ENCODE results near the gene KCNS3.

The KCNS3 gene, protein sequence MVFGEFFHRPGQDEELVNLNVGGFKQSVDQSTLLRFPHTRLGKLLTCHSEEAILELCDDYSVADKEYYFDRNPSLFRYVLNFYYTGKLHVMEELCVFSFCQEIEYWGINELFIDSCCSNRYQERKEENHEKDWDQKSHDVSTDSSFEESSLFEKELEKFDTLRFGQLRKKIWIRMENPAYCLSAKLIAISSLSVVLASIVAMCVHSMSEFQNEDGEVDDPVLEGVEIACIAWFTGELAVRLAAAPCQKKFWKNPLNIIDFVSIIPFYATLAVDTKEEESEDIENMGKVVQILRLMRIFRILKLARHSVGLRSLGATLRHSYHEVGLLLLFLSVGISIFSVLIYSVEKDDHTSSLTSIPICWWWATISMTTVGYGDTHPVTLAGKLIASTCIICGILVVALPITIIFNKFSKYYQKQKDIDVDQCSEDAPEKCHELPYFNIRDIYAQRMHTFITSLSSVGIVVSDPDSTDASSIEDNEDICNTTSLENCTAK

DNA sequence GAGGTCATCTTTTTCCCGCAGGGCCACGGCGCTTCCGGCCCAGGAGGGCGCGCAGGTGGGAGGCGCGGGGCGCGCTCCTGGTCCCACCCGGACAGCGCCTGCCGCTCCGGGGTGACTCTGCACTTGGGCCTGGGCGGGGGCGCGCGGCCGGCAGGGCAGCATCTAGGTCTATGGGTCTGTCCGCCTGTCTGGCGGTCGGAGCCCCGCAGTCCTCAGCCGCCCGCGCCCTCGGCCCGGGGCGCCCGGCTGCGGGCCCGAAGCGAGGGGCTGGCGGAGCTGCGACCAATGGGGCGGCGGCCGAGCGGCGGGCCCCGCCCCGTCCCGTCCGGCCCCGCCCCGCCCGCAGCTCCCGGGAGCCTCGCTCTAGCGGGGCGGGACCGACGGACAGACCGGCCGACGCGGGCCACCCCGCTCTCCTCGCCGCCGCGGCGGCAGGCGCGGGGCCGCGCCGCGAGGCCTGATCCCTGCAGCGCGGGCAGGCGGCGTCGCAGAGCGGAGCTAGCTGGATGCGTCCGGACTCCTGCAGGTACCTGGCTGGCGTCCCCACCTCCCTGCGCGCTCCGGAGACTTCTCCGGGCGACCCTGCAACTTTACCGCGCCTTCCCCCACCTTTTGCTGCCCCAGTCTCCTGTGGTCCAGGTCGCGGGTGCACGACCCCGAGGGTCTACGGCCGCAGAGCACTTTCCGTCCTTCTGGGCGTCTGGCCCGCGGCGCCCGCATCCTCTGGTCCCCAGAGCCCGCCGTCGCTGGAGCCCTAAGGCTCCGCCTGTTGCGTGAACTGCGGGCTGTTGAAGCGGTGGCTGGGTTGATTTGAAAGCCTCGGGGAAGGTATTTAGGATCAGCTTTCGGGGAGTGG lies at the start of gene KCNS3:
Gene KCNS3, plus strand, starts transcription at position 387 of the 856 bp plus-strand sequence. CDS start 52,342 bp downstream, outside the sequence.
- no peak for DNase-seq

- DNase-seq: peak in 2 of 4 experiments; percentile 4 to 5
Measured at GRCh38 chr2:17830053-17831034, 48.1 kb upstream of the KCNS3 start.

DNA sequence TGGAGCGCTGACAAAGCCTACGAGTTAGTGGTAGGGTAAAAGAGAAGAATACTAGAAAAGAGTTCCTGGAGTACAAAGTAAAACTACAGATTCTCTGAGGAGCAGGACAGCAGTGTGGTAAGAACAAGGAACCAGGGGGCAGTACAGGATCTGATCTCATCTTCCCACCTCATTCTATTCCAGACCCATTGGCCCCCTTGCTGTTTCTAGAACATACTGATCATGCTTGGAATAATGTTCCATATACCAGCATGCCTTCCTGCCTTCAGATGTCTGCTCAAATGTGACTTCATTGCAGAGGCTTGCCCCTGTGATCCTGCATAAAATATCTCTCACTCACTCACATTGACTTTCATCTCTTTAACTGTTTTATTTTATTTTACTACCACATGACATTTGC lies 43.0 kb upstream of the KCNS3 start:
- DNase-seq: no peak

DNA sequence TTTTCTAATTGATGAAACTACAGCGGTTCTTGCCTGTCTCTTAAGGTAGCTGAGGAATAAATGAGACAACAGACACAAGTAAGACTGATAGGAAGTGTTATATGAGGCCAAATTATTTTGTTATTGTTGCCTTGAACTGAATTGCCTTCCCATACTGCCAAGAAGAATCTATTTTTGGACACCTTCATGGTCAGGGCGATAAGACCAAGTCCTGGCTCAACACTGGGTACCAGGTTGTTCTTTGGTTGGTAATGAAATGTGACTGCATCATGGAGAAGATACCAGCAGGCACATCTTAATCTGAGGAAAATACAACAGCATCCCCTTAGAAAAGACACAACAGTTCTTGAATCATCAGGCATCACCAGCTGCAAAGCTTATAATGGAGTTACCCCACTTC lies 38.5 kb upstream of the KCNS3 start:
- no peak for DNase-seq

DNA sequence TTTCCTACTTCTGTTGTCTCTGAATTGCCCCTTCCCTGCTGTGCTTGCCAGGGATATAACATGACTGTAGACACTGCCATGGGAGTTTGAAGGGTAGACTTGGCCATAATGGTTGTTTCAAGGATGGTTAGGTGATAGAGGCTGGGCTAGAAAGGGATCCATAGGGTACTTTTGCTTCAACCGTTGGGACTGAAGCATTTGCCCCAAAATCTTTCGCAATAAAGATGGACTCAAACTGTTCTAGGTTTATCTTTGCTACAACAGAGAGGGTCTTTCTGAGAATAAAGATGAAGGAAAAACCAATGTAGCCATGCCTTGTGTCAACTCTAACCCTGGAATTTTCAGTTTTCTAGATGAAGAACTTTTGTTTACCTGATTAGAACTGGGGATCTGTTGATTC lies 35.0 kb upstream of the KCNS3 start:
- no peak for DNase-seq

- DNase-seq: no peak
Measured at GRCh38 chr2:17845806-17846205, 32.7 kb upstream of the KCNS3 start.

DNA sequence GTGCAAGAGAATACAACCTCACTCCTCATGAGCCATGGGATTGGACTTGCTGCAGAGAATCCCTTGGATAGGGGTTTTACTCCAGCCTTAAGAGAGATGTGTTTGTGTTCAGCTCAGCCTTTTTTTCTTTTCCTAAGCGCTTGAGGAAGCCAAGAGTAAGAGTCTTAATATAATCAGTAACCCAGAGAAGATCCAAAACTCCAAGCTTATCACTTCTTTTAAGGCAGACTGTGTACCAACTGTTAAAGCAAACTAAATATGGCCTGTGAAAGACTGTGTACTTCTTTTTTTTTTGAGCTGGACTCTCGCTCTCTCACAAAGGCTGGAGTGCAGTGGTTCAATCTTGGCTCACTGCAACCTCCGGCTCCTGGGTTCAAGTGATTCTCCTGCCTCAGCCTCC lies 31.8 kb upstream of the KCNS3 start:
- DNase-seq: no peak

GRCh38 chr2:17847236-17847635 lies 31.2 kb upstream of the KCNS3 start:
- no peak for DNase-seq

DNA sequence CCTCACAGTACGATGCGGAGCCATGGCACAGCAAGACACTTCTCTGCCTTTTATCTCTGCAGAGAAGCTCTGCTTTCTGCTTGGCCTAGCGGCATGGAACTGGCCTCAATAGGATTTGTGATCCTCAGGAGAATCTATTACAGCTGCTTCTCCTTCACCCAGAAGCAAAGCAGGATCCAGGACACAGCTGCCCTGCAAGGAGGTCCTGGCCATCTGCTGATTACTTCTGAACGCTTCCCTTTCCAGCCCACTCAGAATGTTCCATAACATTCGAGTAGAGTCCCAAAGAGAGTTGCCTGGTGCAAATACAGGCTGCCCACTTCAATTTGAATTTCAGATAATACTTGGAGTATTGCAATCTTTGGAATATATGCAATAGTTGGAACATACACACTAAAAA lies 29.2 kb upstream of the KCNS3 start:
- no peak for DNase-seq

- DNase-seq: no peak
Measured at GRCh38 chr2:17850151-17850550, 28.3 kb upstream of the KCNS3 start.

DNA sequence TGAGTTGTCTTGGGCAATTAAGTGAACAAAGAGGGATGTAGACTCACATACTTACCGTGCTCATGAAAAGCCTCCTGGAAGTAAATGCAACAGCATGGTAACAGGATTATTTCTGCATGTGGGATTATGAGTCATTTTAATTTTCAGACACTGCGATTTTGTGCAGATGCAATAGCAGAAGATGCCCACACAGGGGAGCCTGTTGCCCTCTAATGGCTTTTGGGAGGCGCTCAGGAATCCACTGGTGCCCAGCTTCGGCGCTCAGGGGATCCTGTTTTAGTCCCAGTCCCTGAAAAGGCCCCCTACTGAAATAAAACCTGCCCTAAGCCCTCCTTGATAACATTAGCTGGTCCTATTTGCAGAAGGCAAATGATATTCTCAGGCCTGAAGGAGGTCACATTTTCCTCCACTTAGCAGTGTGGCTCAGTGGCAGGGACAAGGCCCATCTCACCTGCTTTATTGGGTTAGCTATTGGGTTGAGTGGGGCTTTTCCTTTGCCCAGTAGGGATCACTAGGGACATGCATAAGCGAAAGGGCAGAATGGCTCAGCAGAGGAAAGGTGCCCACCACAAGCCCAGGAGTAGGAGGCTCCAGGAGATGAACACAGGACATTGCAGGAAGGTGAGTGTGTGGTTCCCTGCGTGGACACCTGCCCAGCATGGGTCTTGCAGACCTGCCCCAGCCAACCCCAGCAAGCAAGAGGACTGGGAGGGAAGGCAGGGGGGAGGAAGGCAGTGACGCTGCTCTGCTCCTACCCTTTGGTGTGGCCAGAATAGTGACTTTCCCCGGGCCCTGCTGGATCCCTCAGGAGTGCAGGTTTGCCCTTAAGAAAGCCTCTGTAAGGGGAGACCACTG lies 26.5 kb upstream of the KCNS3 start:
- no peak for DNase-seq

DNA sequence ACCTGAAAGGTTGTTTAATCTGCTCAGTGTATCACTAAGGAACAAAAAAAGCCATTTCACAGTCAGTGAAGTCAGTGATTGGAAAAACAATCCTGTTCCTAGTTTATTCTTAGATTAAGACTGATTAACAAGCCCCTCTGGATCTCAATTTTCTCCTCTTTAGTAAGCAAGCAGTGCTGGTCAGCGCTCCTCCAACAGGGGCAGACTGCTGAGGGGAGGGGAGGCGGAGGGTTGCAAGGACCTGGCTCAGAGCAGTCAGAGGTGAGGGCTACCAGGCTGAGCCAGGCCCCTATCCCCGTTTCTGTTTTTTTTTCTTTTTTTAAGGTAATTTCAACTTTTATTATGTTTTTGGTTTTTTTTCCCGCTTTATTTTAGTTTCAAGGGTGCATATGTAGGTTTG lies 24.7 kb upstream of the KCNS3 start:
- no peak for DNase-seq

- DNase-seq: no peak
Measured at GRCh38 chr2:17857021-17857420, 21.4 kb upstream of the KCNS3 start.

DNA sequence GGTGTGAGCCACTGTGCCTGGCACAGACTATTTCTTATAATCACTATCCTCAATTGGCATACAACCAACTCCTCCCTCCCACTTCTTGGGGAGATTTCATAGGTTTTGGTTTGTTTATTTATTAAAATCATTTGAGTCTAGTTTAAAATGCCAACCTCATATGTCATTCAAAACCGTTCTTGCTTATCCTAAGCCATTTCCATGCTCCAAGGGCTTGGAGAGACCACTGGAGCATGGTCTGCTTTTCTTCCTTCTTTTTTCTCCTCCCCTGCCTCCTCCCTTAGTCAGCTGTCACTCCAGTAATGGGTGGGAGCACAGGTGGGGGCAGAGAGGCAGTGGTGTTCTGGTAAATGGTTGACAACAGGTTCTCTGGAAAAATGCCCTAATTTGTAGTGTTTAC lies 20.4 kb upstream of the KCNS3 start:
- DNase-seq: no peak

DNA sequence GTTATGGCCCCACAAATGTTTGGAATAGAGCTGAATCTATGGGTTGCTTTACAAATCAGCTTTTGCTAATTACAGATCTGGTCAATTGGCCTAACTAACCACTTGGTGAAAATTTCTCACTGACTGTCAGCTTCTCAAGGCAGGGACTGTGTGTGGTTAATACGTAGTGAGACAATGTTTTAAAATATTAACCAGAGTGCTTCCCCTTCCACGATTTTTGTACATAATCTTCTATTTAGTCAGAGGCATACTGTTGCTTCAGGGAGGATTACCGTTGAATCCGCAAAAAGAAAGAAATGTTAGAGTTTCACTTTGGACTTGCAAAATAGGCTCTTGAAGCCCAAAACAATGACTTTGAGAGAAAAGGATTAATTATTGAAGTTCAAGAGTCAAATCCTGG lies 14.9 kb upstream of the KCNS3 start:
- no peak for DNase-seq

DNA sequence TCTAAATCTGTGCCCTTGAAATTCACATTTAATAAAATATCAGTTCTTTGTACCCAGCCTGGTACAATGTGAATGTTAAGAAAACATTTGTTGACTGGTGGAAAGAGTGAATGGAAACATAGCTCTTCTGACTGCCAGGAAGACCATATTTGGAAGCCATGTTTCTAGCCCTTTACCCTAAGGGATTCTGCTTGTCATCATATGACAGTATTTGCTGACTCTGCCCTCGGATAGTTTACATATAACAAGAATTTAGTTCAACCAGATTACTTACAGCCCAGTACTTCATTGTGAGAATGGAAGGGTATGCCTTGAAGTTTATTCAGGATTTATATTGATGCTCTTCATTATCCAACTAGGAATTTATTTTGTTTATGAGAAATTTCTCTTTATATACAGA lies 13.8 kb upstream of the KCNS3 start:
- DNase-seq: no peak

GRCh38 chr2:17867133-17867532 lies 11.3 kb upstream of the KCNS3 start:
- no peak for DNase-seq

- DNase-seq: no peak
Measured at GRCh38 chr2:17869128-17869527, 9.3 kb upstream of the KCNS3 start.

DNA sequence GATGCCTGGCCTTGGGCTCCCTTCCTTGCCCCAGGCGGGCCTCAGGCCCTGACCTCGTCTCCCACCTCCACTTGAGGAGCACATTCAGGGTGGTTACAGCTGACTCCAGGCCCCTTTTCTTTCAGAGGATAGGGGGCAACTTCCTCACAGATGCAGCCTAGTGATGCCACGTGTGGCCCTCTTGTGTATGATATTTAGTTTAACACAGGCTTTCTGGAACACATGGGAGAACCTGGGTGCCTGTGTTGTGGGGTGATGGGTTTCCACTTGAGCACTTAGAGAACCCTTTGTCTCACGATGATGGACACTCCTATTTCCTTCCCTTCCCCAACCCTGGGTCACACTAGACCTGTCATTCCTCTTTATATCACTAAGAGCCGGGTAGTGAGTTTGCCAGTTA lies 6.8 kb upstream of the KCNS3 start:
- DNase-seq: no peak

DNA sequence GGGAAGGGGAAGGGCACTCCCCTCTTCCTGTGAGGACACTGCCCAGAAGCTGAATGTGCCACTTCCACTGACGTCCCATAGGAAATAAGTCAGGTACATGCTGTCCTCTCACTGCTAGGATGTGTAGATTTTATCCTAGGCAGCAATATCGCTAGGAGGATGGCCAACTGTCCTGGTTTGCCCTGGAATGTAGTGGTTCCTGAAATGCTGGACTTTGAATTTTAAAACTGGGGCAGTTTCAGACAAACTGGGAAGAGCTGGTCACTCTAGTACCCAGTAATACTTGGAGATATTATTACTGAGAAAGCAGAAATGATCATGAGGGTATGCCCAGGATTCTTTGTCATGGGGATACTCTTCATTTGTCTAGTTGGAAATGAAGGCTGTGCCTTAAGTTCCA lies 5.4 kb upstream of the KCNS3 start:
- no peak for DNase-seq

- no peak for DNase-seq
Measured at GRCh38 chr2:17876590-17876989, 1.9 kb upstream of the KCNS3 start.

DNA sequence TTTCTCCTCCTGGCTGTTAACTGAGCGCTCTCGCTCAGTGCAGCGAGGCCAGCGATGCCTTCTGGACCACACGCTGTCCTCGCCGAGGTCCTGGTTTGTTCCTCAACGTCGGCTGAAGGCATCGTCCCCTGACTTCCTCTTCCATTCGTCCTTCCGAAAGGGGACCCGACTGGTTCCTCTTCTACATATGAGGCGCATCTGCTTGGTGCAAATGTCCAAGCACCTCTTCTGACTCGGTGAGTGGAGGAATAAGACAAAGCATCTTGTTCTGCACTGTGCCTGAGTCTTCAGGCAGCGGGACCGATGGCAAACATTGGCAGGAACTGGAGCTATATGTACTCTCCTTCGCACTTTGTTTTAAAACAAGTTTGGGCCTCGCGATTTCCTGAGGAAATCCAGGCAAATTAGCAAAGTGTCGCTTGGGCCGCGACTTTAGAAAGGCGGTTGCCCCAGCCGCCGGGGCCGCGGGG lies 621 bp upstream of the KCNS3 start:
- no peak for DNase-seq

All from activated naive CD4-positive, alpha-beta T cell (primary cell).